Measurements from ENCODE around the gene ANKRD63.

The ANKRD63 gene

GRCh38 chr15:40242601-40243000 lies 40.3 kb downstream of the ANKRD63 start:
- no peak for DNase-seq (ENCODE audit: low read depth)

GRCh38 chr15:40242213-40242599 lies 40.7 kb downstream of the ANKRD63 start:
- DNase-seq (ENCODE audit: low read depth) = no peak

- no peak for DNase-seq (ENCODE audit: low read depth)
These were observed 41.3 kb downstream of the ANKRD63 start for GRCh38 chr15:40241269-40242212.

- DNase-seq (ENCODE audit: low read depth) = no peak
These were observed 42.1 kb downstream of the ANKRD63 start for GRCh38 chr15:40240619-40241221.

GRCh38 chr15:40239693-40240618 lies 42.9 kb downstream of the ANKRD63 start:
- no peak for DNase-seq (ENCODE audit: low read depth)

DNA sequence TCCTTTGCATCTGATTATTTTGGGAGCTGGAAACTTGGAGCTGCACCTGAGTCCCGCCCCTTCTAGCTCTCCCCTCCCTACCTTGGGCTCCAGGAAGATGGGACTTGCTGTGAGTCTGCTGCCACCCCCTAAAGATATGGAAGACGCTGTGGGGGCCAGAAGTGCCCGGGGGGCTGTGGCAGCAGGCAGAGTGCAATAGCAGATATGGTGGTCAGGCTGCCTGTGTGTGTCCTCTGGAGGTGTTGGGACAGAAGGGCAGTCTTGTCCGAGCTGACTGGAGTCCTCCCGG lies 43.5 kb downstream of the ANKRD63 start:
- DNase-seq (ENCODE audit: low read depth) = no peak

DNA sequence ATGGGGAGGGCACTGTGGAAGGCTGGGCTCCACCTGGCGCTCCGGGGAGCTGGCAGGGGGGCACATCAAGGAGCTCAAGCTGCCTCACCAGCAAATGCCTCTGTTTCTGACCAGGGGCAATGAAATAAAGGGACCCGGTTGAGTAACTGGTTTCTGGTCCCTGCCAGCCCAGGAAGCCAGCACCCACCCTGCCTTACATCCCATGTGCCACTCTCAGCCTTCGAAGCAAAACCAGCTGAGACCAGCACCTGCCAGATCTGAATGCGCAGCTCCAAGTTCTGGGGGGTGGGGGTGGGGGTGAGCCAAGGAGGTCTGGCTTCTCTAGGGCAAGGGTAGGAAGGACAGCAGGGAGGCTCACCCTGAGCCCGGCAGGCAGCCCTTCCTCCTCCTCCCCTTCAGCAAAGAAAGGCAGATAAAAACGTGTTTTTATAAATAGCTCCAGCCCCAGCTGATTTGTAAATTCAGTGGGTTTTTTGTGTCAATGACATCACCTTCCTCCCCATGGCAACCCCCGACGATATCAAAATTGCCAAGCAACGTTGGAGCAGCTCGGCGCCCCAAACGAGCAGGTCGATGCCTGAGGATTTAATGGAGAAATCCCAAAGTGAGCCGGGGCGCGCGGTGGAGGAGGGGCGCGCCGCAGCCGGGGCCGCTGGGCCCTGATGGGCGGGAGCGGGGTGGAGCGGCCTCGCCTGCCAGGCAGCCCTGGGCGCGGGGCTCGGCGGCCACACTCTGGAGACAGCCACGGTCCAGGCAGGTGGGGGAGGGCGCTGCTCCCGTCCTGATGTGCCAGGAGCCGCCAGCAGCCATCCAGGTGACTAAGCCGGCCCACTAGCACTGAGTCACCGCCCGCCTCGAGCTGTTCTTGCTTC lies 44.1 kb downstream of the ANKRD63 start, which contains the start of gene PAK6:
TSS of gene PAK6 (plus strand) at position 532 of the 872 bp plus-strand sequence. CDS start 25,723 bp downstream, outside the sequence.
- DNase-seq (ENCODE audit: low read depth) = no peak

GRCh38 chr15:40235201-40235885 lies 47.5 kb downstream of the ANKRD63 start:
- DNase-seq (ENCODE audit: low read depth) = no peak

GRCh38 chr15:40234783-40235182 lies 48.1 kb downstream of the ANKRD63 start:
- DNase-seq (ENCODE audit: low read depth) = no peak

DNA sequence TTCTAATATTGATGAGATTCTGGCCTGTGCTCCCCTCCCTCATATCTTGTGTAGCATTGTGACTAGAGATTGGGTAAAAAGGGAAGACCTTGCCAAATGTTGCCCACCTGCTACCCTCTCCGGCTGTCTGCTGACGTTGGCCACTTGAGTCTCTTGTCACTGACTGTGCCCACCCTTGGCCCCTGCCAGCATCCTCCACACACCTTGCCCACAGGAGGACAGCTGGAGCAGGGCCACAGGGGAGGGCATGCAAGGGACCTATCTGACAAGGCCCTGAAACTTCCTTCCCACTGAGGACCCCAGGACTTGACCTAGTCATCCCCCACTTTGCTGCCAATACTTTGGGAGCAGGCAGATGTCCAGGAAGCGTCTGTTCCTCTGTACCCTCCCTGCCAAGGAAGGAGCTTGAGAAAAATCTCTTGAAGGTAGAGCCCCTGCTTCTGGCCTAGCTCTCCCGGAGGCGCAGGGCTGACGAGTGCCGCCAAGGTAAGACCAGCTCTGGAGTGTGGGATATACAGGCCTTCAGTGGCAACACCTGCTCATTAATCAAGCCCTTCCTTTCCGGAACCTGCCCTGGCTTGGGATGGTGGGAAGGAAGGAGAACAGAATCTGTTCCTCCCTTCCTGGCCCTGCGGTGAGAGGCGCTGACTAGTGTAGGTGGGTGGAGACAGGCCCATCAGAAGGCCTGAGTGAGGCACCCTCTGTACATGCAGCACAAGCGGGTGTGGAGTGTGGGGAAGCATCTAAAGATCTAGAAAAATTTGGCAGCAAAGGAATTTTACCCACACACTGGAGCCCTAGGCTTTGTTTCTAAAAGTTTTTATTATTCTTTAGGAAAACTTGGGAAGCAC lies 48.9 kb downstream of the ANKRD63 start:
- DNase-seq (ENCODE audit: low read depth) = no peak

DNA sequence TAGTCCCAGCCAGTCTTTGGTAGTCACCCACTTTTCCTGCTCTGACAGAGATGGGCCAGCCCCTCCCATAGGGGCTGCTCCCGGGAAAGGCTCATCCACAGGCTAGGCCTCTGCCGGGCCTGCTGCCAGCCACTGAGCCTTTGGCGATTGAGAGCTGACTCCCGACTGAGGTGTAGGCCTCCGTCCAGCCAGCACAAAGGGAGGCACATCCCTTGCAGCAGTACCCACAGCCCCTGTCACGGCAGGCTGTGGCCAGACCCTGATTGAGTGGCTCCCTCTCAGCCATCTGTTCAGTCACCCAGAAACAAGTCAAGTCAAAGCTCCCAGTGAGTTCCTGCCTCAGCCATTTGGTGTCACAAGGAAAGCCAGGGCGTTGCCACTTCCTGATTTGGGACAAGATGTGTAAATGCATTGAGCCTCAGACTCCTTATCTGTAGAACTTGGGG lies 50.2 kb downstream of the ANKRD63 start:
- no peak for DNase-seq (ENCODE audit: low read depth)
